HEK293T (cell line): ENCODE data around the gene RBFOX2.

ENCODE experiments used
- ARNT ChIP-seq: fragments of 450-650 bp; IDR thresholded peaks from 2 replicates; pipeline ENCODE4 v1.6.1; 2017; ENCODE audit warnings: mild to moderate bottlenecking
- CTBP1 ChIP-seq: fragments of 450-650 bp; IDR thresholded peaks from 2 replicates; pipeline ENCODE4 v1.6.1; 2016; ENCODE audit warnings: borderline replicate concordance
- ELF4 ChIP-seq: fragments of 450-650 bp; IDR thresholded peaks from 2 replicates; pipeline ENCODE4 v1.6.1; 2017; ENCODE audit warnings: antibody characterized with exemption
- FOXA1 ChIP-seq: fragments of 450-650 bp; IDR thresholded peaks from 2 replicates; pipeline ENCODE4 v1.6.1; 2016; ENCODE audit warnings: mild to moderate bottlenecking
- FOXM1 ChIP-seq: fragments of 450-650 bp; IDR thresholded peaks from 2 replicates; pipeline ENCODE4 v1.6.1; 2017; ENCODE audit warnings: mild to moderate bottlenecking, borderline replicate concordance
- HDGF ChIP-seq: fragments of 450-650 bp; IDR thresholded peaks from 2 replicates; pipeline ENCODE4 v1.6.1; 2017; ENCODE audit warnings: antibody characterized with exemption, borderline replicate concordance
- L3MBTL2 ChIP-seq: fragments of 450-650 bp; conservative IDR thresholded peaks from 2 replicates; pipeline ENCODE4 v1.6.1; 2016; ENCODE audit warnings: mild to moderate bottlenecking
- LEF1 ChIP-seq: fragments of 450-650 bp; IDR thresholded peaks from 2 replicates; pipeline ENCODE4 v1.6.1; 2017; ENCODE audit warnings: mild to moderate bottlenecking, borderline replicate concordance
- NFRKB ChIP-seq: fragments of 450-650 bp; IDR thresholded peaks from 2 replicates; pipeline ENCODE4 v1.6.1; 2016; ENCODE audit warnings: mild to moderate bottlenecking, moderate library complexity
- PKNOX1 ChIP-seq: fragments of 450-650 bp; IDR thresholded peaks from 2 replicates; pipeline ENCODE4 v1.6.1; 2016
- SP1 ChIP-seq: fragments of 450-650 bp; IDR thresholded peaks from 2 replicates; pipeline ENCODE4 v1.6.1; 2017
- SUZ12 ChIP-seq: fragments of 450-650 bp; IDR thresholded peaks from 2 replicates; pipeline ENCODE4 v1.6.1; 2016; ENCODE audit warnings: mild to moderate bottlenecking
- TARDBP ChIP-seq: fragments of 450-650 bp; IDR thresholded peaks from 2 replicates; pipeline ENCODE4 v1.6.1; 2016
- ZNF384 ChIP-seq: fragments of 450-650 bp; IDR thresholded peaks from 2 replicates; pipeline ENCODE4 v1.6.1; 2016

GRCh38 chr22:36077271-36077670 lies 48.6 kb upstream of the RBFOX2 start:
- TF ChIP-seq HDGF (no peak), PKNOX1 (no peak), ELF4 (no peak), TARDBP (no peak), ZNF384 (no peak), LEF1 (no peak), FOXA1 (no peak), SP1 (no peak), ARNT (no peak), L3MBTL2 (no peak), SUZ12 (no peak), FOXM1 (no peak), NFRKB (no peak), CTBP1 (no peak)
